ENCODE measurements around the gene NBR1. TPM values are rescaled to one million over a fixed set of nuclear protein-coding genes. Genes with fewer than 3 reads are reported as not detected.
A peak's percentile ranks its signal among the peaks of the same experiment; 100 is the strongest.
"Not testable (repeated sequence)": the region's sequence is repeated elsewhere in the genome, so short reads cannot be mapped to it uniquely, and the experiment has no call there.

NBR1 gene, protein sequence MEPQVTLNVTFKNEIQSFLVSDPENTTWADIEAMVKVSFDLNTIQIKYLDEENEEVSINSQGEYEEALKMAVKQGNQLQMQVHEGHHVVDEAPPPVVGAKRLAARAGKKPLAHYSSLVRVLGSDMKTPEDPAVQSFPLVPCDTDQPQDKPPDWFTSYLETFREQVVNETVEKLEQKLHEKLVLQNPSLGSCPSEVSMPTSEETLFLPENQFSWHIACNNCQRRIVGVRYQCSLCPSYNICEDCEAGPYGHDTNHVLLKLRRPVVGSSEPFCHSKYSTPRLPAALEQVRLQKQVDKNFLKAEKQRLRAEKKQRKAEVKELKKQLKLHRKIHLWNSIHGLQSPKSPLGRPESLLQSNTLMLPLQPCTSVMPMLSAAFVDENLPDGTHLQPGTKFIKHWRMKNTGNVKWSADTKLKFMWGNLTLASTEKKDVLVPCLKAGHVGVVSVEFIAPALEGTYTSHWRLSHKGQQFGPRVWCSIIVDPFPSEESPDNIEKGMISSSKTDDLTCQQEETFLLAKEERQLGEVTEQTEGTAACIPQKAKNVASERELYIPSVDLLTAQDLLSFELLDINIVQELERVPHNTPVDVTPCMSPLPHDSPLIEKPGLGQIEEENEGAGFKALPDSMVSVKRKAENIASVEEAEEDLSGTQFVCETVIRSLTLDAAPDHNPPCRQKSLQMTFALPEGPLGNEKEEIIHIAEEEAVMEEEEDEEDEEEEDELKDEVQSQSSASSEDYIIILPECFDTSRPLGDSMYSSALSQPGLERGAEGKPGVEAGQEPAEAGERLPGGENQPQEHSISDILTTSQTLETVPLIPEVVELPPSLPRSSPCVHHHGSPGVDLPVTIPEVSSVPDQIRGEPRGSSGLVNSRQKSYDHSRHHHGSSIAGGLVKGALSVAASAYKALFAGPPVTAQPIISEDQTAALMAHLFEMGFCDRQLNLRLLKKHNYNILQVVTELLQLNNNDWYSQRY
- total RNA-seq (46.8 TPM), polyA plus RNA-seq (ENCODE audit: insufficient read depth in 1 of 8, insufficient read length in 8 of 8, low replicate concordance in 1 of 8) (10 to 100 TPM; 47.0 to 64.5 (median 54.1) TPM)
- long read RNA-seq, donor 1, partial matches to known transcripts: 5 of 5 reads
- long read RNA-seq, donor 1, other reads (novel, unspliced or antisense): 0 of 5 reads
- long read RNA-seq, donor 2: 0 reads
- long read RNA-seq, donor 3, partial matches to known transcripts: 8 of 14 reads
- long read RNA-seq, donor 3, other reads (novel, unspliced or antisense): 6 of 14 reads
- long read RNA-seq, donor 4, partial matches to known transcripts: 0 of 7 reads
- long read RNA-seq, donor 4, other reads (novel, unspliced or antisense): 6 of 7 reads
- long read RNA-seq, donor 5, partial matches to known transcripts: 38 of 43 reads
- long read RNA-seq, donor 5, other reads (novel, unspliced or antisense): 5 of 43 reads
- long read RNA-seq, donor 6, partial matches to known transcripts: 7 of 14 reads
- long read RNA-seq, donor 6, other reads (novel, unspliced or antisense): 6 of 14 reads
- long read RNA-seq, donor 7, partial matches to known transcripts: 8 of 17 reads
- long read RNA-seq, donor 7, other reads (novel, unspliced or antisense): 9 of 17 reads
- long read RNA-seq, donor 8: 0 reads
- long read RNA-seq, donor 9, partial matches to known transcripts: 5 of 7 reads
- long read RNA-seq, donor 9, other reads (novel, unspliced or antisense): 0 of 7 reads
- long read RNA-seq, donor 10, partial matches to known transcripts: 5 of 5 reads
- long read RNA-seq, donor 10, other reads (novel, unspliced or antisense): 0 of 5 reads
- long read RNA-seq, donor 11, partial matches to known transcripts: 0 of 11 reads
- long read RNA-seq, donor 11, other reads (novel, unspliced or antisense): 10 of 11 reads

DNA sequence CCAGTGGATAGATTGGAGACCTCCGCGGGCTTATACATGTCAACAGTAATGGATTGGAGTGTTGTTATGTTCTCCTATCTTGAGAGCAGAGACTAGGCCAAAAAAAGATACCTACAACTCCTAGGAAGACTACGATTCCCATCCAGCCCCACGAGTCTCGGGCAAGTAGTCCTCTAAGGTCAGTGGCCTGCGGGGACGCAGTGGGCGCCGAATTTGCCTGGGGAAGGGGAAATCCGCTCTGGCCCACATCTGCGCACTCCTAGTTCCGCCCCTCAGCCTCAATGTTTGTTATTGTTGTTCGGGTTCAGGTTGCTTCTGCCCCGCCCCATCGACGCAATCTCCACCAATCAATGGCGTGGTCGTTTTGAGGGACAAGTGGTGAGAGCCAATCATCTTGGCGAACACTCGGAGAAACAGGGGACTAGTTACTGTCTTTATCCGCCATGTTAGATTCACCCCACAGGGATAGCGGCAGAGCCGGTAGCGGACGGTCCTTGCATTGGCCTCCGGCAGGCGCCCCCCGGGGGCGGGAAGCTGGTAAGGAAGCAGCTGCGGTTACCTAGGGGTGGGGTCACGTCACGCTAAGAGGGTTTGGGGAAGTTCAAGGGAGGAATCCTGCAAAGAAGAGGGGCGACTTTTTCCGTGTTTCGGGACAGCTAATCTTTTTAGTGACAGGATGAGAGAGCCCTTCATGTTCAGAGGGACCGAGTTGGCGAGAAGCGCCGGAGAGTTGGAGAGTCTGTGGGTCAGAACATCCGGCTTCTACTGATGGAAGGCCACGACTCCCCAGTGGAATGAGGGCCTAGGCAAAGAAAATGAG is at the start of gene NBR1:
Gene NBR1 (plus strand): TSS at position 449 of the 820 bp plus-strand sequence. CDS start 4,586 bp downstream, outside the sequence.
- Histone ChIP-seq H3K27ac (ENCODE audit: low read length) (peak within 1 kb of the TSS; percentile 100), H3K4me3 (ENCODE audit: low read length) (peak within 1 kb of the TSS; percentile 63), H3K36me3 (ENCODE audit: control insufficient read depth, insufficient read depth, low read length) (peaks cover 3% of the 10 kb centered on the region), H3K27me3 (ENCODE audit: control insufficient read depth, insufficient read depth, low read length) (no peaks in the 10 kb centered on the region), H3K9me3 (replicated peaks; ENCODE audit: control insufficient read depth, low read depth, low read length) (no peaks in the 10 kb centered on the region), H3K4me1 (ENCODE audit: control insufficient read depth, insufficient read depth, low read length) (peaks cover 18% of the 10 kb centered on the region)
- DNase-seq: peak; percentile 100
- 0% methylated on average over 26 of the region's 41 CpGs for WGBS (ENCODE audit: insufficient coverage)

DNA sequence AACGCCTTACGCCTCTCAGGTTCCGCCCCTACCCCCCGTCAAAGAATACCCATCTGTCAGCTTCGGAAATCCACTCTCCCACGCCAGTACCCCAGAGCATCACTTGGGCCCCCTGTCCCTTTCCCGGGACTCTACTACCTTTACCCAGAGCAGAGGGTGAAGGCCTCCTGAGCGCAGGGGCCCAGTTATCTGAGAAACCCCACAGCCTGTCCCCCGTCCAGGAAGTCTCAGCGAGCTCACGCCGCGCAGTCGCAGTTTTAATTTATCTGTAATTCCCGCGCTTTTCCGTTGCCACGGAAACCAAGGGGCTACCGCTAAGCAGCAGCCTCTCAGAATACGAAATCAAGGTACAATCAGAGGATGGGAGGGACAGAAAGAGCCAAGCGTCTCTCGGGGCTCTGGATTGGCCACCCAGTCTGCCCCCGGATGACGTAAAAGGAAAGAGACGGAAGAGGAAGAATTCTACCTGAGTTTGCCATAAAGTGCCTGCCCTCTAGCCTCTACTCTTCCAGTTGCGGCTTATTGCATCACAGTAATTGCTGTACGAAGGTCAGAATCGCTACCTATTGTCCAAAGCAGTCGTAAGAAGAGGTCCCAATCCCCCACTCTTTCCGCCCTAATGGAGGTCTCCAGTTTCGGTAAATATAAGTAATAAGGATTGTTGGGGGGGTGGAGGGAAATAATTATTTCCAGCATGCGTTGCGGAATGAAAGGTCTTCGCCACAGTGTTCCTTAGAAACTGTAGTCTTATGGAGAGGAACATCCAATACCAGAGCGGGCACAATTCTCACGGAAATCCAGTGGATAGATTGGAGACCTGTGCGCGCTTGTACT is 45.7 kb upstream of the NBR1 start, which contains the start of gene BRCA1:
Gene BRCA1 (minus strand): TSS at position 232 of the 834 bp plus-strand sequence. CDS start 1,268 bp downstream, outside the sequence.
- H3K4me3 ChIP-seq (ENCODE audit: low read length): peak within 1 kb of the TSS; percentile 78
- no peaks in the 10 kb centered on the region for H3K27me3 ChIP-seq (ENCODE audit: control insufficient read depth, insufficient read depth, low read length)
- peaks cover 2% of the 10 kb centered on the region for H3K36me3 ChIP-seq (ENCODE audit: control insufficient read depth, insufficient read depth, low read length)
- peaks cover 12% of the 10 kb centered on the region for H3K4me1 ChIP-seq (ENCODE audit: control insufficient read depth, insufficient read depth, low read length)
- peak; percentile 99 for DNase-seq
- peak within 1 kb of the TSS; percentile 88 for H3K27ac ChIP-seq (ENCODE audit: low read length)
- no peaks in the 10 kb centered on the region for H3K9me3 ChIP-seq (replicated peaks; ENCODE audit: control insufficient read depth, low read depth, low read length)
- under 1% methylated on average over 22 of the region's 38 CpGs for WGBS (ENCODE audit: insufficient coverage)

DNA sequence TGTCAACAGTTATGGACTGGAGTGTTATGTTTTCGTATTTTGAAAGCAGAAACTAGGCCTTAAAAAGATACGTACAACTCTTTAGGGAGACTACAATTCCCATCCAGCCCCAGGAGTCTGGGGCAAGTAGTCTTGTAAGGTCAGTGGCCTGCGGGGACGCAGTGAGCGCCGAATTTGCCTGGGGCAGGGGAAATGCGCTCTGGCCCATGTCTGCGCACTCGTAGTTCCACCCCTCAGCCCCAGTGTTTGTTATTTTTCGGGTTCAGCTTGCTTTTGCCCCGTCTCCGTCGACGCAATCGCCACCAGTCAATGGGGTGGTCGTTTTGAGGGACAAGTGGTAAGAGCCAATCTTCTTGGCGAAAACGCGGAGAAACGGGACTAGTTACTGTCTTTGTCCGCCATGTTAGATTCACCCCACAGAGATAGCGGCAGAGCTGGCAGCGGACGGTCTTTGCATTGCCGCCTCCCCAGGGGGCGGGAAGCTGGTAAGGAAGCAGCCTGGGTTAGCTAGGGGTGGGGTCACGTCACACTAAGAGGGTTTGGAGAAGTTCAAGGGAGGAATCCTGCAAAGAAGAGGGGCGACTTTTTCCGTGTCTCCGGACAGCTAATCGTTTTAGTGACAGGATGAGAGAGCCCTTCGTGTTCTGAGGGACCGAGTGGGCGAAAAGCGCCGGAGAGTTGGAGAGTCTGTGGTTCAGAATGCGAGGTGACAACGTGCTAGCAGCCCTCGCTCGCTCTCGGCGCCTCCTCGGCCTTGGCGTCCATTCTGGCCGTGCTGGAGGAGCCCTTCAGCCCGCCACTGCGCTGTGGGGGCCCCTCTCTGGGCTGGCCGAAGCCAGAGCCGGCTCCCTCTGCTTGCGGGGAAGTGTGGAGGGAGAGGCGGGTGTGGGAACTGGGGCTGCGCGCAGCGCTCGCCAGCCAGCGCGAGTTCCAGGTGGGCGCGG is 44.8 kb upstream of the NBR1 start:
- peaks cover 12% of the 10 kb centered on the region for H3K4me1 ChIP-seq (ENCODE audit: control insufficient read depth, insufficient read depth, low read length)
- DNase-seq: no peak
- H3K9me3 ChIP-seq (replicated peaks; ENCODE audit: control insufficient read depth, low read depth, low read length): no peaks in the 10 kb centered on the region
- 80% methylated on average over 48 of the region's 59 CpGs for WGBS (ENCODE audit: insufficient coverage)
- H3K27me3 ChIP-seq (ENCODE audit: control insufficient read depth, insufficient read depth, low read length): no peaks in the 10 kb centered on the region
- peaks cover 2% of the 10 kb centered on the region for H3K36me3 ChIP-seq (ENCODE audit: control insufficient read depth, insufficient read depth, low read length)
- peak overlapping the region; percentile 88 for H3K27ac ChIP-seq (ENCODE audit: low read length)
- H3K4me3 ChIP-seq (ENCODE audit: low read length): peak overlapping the region; percentile 78

DNA sequence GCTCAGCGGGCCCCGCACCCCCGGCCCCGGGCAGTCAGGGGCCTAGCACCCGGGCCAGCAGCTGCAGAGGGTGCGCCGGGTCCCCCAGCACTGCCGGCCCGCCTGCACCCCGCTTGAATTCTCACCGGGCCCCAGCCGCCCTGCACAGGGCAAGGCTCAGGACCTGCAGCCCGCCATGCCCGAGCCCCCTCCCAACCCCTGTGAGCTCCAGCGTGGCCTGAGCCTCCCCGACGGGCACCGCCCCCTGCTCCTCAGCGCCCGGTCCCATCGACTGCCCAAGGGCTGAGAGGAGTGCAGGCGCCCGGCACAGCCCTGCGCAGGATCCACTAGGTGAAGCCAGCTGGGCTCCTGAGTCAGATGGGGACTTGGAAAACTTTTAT is 44.1 kb upstream of the NBR1 start:
- Histone ChIP-seq H3K36me3 (ENCODE audit: control insufficient read depth, insufficient read depth, low read length) (peaks cover 3% of the 10 kb centered on the region), H3K27me3 (ENCODE audit: control insufficient read depth, insufficient read depth, low read length) (no peaks in the 10 kb centered on the region), H3K4me3 (ENCODE audit: low read length) (no peak overlapping the region), H3K27ac (ENCODE audit: low read length) (no peak overlapping the region), H3K4me1 (ENCODE audit: control insufficient read depth, insufficient read depth, low read length) (peaks cover 12% of the 10 kb centered on the region), H3K9me3 (replicated peaks; ENCODE audit: control insufficient read depth, low read depth, low read length) (no peaks in the 10 kb centered on the region)
- no peak for DNase-seq
- WGBS (ENCODE audit: insufficient coverage): 96% methylated on average over 24 of the region's 24 CpGs

DNA sequence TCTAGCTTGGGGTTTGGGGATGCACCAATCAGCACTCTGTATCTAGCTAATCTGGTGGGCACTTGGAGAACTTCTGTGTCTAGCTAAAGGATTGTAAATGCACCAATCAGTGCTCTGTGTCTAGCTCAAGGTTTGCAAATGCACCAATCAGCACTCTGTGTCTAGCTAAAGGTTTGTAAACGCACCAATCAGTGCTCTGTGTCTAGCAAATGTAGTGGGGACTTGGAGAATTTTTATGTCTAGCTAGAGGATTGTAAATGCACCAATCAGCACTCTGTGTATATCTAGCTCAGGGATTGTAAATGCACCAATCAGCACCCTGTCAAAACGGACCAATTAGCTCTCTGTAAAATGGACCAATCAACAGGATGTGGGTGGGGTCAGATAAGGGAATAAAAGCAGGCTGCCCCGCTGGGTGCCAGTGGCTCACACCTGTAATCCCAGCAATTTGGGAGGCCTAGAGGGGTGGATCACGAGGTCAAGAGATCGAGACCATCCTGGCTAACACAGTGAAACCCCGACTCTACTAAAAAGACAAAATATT is 43.6 kb upstream of the NBR1 start:
- WGBS (ENCODE audit: insufficient coverage): no CpG with 5 or more reads among the region's 6 CpGs
- H3K4me1 ChIP-seq (ENCODE audit: control insufficient read depth, insufficient read depth, low read length): peaks cover 12% of the 10 kb centered on the region

DNA sequence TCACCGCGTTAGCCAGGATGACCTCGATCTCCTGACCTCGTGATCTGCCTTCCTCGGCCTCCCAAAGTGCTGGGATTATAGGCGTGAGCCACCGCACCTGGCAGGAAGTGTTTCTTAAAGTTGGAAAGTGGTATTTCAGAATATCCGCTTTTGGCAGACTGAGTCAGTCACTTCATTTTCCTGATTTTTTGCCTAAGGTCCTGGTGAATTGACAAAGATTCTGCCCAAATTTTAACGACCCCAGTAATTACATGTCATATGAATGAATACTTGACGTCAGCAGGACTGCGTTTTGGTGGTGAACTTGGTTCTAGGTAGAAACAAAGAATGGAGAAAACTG is 41.4 kb upstream of the NBR1 start:
- peaks cover 7% of the 10 kb centered on the region for H3K4me1 ChIP-seq (ENCODE audit: control insufficient read depth, insufficient read depth, low read length)
- H3K9me3 ChIP-seq (replicated peaks; ENCODE audit: control insufficient read depth, low read depth, low read length): no peaks in the 10 kb centered on the region
- no peaks in the 10 kb centered on the region for H3K27me3 ChIP-seq (ENCODE audit: control insufficient read depth, insufficient read depth, low read length)
- 68% methylated on average over 8 of the region's 11 CpGs for WGBS (ENCODE audit: insufficient coverage)
- H3K36me3 ChIP-seq (ENCODE audit: control insufficient read depth, insufficient read depth, low read length): peaks cover 17% of the 10 kb centered on the region
- no peak for DNase-seq
- peak overlapping the region; percentile 15 for H3K27ac ChIP-seq (ENCODE audit: low read length)
- no peak overlapping the region for H3K4me3 ChIP-seq (ENCODE audit: low read length)

More for the DNA sequence above, 43.6 kb upstream of the NBR1 start:
- not testable (repeated sequence) for DNase-seq; H3K36me3 ChIP-seq (ENCODE audit: control insufficient read depth, insufficient read depth, low read length); H3K27me3 ChIP-seq (ENCODE audit: control insufficient read depth, insufficient read depth, low read length); H3K9me3 ChIP-seq (replicated peaks; ENCODE audit: control insufficient read depth, low read depth, low read length); H3K4me3 ChIP-seq (ENCODE audit: low read length); H3K27ac ChIP-seq (ENCODE audit: low read length)

DNA sequence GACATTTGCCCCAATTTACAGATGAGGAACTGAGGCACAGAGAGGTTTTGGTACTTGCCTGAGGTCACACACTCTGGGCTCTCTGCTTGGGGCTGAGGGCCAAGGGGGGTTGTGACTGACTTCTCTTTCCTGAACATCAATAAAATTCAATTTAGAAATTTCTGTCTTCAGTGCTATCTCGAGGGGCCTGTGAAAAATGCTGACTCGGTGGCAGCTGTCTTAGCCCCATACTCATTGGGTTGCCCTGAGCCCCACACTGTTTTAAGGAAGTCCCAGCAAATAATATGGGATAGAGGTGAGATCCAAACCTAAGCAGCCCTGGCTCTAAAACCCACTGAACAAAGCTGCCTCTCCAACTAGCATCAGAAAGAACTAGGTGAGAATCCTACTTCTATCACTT is 38.9 kb upstream of the NBR1 start:
- H3K36me3 ChIP-seq (ENCODE audit: control insufficient read depth, insufficient read depth, low read length): peaks cover 22% of the 10 kb centered on the region
- H3K27ac ChIP-seq (ENCODE audit: low read length): no peak overlapping the region
- no peak overlapping the region for H3K4me3 ChIP-seq (ENCODE audit: low read length)
- no peak for DNase-seq
- WGBS (ENCODE audit: insufficient coverage): no CpG with 5 or more reads among the region's 2 CpGs
- H3K4me1 ChIP-seq (ENCODE audit: control insufficient read depth, insufficient read depth, low read length): no peaks in the 10 kb centered on the region
- H3K9me3 ChIP-seq (replicated peaks; ENCODE audit: control insufficient read depth, low read depth, low read length): no peaks in the 10 kb centered on the region
- no peaks in the 10 kb centered on the region for H3K27me3 ChIP-seq (ENCODE audit: control insufficient read depth, insufficient read depth, low read length)
